NB4 (cell line): ENCODE measurements around the gene CALHM1.

Source experiments
- MAX ChIP-seq: IDR thresholded peaks from 2 replicates; pipeline ENCODE4 v1.6.1; 2011; ENCODE audit warnings: low read depth, low read length
- MYC ChIP-seq: IDR thresholded peaks from 2 replicates; pipeline ENCODE4 v1.6.1; 2011; ENCODE audit warnings: low read depth, low read length
- POLR2A ChIP-seq: IDR thresholded peaks from 2 replicates; pipeline ENCODE4 v1.6.1; 2011; ENCODE audit warnings: mild to moderate bottlenecking; ENCODE audit not compliant: insufficient read length; ENCODE audit errors: extremely low read depth
- TF ChIP-seq, protein P1 (sequence below): IDR thresholded peaks from one replicate; pipeline ENCODE4 v1.5.1; 2012; ENCODE audit warnings: low read depth, low read length

DNA sequence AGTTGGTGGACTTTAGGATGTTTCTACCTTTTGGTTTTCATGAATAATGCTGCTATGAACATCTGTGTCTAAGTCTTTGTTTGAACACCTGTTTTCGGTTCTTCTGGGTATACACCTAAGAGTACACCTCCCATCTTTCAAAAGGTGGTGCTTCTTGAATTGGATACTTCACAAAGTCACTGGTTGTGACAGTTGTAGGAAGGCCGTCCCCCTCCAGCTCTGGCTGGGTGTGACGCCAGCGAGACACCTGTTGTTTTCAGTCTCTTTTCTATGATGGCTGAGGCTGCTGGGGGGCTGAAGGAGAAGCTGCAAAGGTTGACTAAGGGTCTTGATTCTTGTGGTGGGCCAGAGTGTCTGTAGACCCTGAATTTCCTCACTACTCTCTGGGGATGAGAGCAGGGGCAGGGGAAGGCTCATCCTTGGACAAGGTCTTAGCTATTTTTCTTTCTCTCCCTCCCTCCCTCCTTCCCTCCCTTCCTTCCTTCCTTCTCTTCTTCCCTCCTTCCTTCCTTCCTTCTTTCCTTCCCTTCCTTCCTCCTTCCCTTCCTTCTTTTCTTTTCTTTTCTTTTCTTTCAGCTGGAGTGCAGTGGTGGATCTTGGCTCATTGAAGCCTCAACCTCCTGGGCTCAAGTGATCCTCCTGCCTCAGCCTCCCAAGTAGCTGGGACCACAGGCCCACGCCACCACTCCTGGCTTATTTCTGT is 40.4 kb upstream of the CALHM1 start:
- TF ChIP-seq, protein P1, sequence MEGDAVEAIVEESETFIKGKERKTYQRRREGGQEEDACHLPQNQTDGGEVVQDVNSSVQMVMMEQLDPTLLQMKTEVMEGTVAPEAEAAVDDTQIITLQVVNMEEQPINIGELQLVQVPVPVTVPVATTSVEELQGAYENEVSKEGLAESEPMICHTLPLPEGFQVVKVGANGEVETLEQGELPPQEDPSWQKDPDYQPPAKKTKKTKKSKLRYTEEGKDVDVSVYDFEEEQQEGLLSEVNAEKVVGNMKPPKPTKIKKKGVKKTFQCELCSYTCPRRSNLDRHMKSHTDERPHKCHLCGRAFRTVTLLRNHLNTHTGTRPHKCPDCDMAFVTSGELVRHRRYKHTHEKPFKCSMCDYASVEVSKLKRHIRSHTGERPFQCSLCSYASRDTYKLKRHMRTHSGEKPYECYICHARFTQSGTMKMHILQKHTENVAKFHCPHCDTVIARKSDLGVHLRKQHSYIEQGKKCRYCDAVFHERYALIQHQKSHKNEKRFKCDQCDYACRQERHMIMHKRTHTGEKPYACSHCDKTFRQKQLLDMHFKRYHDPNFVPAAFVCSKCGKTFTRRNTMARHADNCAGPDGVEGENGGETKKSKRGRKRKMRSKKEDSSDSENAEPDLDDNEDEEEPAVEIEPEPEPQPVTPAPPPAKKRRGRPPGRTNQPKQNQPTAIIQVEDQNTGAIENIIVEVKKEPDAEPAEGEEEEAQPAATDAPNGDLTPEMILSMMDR, result no peak
- TF ChIP-seq MAX (no peak), POLR2A (no peak), MYC (no peak)
